ENCODE results near the gene FTSJ1.

DNA sequence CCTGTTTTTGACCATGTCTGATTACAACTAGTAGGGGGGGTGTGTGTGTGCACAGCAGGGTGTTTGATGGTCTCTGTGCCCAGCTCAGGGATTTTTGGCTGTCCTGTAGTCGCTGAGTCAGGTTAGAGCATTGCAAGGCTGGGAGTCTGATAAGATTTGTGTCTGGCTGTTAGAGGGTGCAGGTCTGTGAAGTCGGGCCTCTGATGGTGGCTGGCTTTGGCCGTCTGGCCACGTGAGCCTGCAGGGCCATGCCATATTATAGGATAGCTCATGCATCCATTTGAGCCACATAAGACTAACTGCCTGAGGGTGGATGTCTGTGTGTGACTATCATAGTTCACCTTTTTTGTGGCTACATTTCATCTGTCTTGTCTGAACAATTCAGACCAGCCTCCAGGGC lies 37.7 kb downstream of the FTSJ1 start:
- TF ChIP-seq, protein P1, sequence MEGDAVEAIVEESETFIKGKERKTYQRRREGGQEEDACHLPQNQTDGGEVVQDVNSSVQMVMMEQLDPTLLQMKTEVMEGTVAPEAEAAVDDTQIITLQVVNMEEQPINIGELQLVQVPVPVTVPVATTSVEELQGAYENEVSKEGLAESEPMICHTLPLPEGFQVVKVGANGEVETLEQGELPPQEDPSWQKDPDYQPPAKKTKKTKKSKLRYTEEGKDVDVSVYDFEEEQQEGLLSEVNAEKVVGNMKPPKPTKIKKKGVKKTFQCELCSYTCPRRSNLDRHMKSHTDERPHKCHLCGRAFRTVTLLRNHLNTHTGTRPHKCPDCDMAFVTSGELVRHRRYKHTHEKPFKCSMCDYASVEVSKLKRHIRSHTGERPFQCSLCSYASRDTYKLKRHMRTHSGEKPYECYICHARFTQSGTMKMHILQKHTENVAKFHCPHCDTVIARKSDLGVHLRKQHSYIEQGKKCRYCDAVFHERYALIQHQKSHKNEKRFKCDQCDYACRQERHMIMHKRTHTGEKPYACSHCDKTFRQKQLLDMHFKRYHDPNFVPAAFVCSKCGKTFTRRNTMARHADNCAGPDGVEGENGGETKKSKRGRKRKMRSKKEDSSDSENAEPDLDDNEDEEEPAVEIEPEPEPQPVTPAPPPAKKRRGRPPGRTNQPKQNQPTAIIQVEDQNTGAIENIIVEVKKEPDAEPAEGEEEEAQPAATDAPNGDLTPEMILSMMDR (conservative IDR thresholded peaks at IDR 0.05; ENCODE audit: low read depth, low read length) = no peak
- TF ChIP-seq EZH2 (IDR thresholded peaks at IDR 0.05; ENCODE audit: borderline replicate concordance, low read depth, low read length, poor library complexity, severe bottlenecking) = no peak

All from A673 (cell line).